HepG2 (cell line): ENCODE data around the gene RNH1. TPM values are rescaled to one million over a fixed set of nuclear protein-coding genes. Genes with fewer than 3 reads are reported as not detected.

Experiments used
- AKAP8 ChIP-seq: sonication (generic); formaldehyde crosslinking; IDR thresholded peaks from 2 replicates; pipeline ENCODE4 v1.5.1; 2020; ENCODE audit warnings: mild to moderate bottlenecking, missing genetic modification reagents
- ATF4 ChIP-seq, 2 experiments: fragments of 450-650 bp in 1 of 2; sonication (generic) in 1 of 2; formaldehyde crosslinking; IDR thresholded peaks; 2 replicates each; pipeline versions ENCODE4 v1.5.0 to v1.8.0; 2020 to 2022; ENCODE audit warnings: mild to moderate bottlenecking in 1 of 2, missing genetic modification reagents in 1 of 2
- BRD4 ChIP-seq: sonication (generic); formaldehyde crosslinking; IDR thresholded peaks from 2 replicates; pipeline ENCODE4 v1.4.0; 2020; ENCODE audit warnings: missing genetic modification reagents
- CBX2 ChIP-seq, 2 experiments: fragments of 200-600 bp in 1 of 2; sonication (generic); formaldehyde crosslinking in 1 of 2; IDR thresholded peaks; 2 replicates each; pipeline versions ENCODE4 v1.7.0 to v1.8.1; 2018 to 2022; ENCODE audit warnings: low read depth in 2 of 2, low read length in 1 of 2, mild to moderate bottlenecking in 1 of 2, missing genetic modification reagents in 1 of 2
- EZH2 ChIP-seq: conservative IDR thresholded peaks from 2 replicates; pipeline ENCODE4 v1.6.1; 2012; ENCODE audit warnings: mild to moderate bottlenecking, low read depth, low read length, moderate library complexity
- GFI1 ChIP-seq: sonication (generic); formaldehyde crosslinking; IDR thresholded peaks from 2 replicates; pipeline ENCODE4 v1.5.0; 2020; ENCODE audit warnings: missing genetic modification reagents, mild to moderate bottlenecking, borderline replicate concordance
- HOXA5 ChIP-seq: sonication (generic); formaldehyde crosslinking; IDR thresholded peaks from 2 replicates; pipeline ENCODE4 v1.4.0; 2020; ENCODE audit warnings: missing genetic modification reagents
- KLF15 ChIP-seq: sonication (generic); formaldehyde crosslinking; IDR thresholded peaks from 2 replicates; pipeline ENCODE4 v1.8.1; 2023; ENCODE audit warnings: borderline replicate concordance, mild to moderate bottlenecking, inconsistent platforms, missing genetic modification reagents, mixed read lengths
- NR2F1 ChIP-seq, 2 experiments: fragments of 450-650 bp in 1 of 2; formaldehyde crosslinking in 1 of 2; IDR thresholded peaks; 2 replicates each; pipeline versions ENCODE4 v1.5.0 to v1.6.1; 2016 to 2020; ENCODE audit warnings: mild to moderate bottlenecking in 1 of 2, missing compliant biosample characterization in 1 of 2, missing genetic modification reagents in 1 of 2, moderate library complexity in 1 of 2
- NR3C1 ChIP-seq: sonication (generic); formaldehyde crosslinking; IDR thresholded peaks from 2 replicates; pipeline ENCODE4 v1.4.0; 2020; ENCODE audit warnings: missing genetic modification reagents
- RAD21 ChIP-seq: fragments of 450-650 bp; formaldehyde crosslinking; IDR thresholded peaks from 2 replicates; pipeline ENCODE4 v1.5.0; 2020; ENCODE audit warnings: mild to moderate bottlenecking
- RBM22 ChIP-seq: fragments of 200-400 bp; formaldehyde crosslinking; optimal IDR thresholded peaks from 2 replicates; pipeline ENCODE3; 2017; ENCODE audit warnings: mild to moderate bottlenecking, low read length, moderate library complexity
- ZMYM2 ChIP-seq: sonication (generic); formaldehyde crosslinking; IDR thresholded peaks from 2 replicates; pipeline ENCODE4 v1.8.0; 2022; ENCODE audit warnings: mild to moderate bottlenecking, missing genetic modification reagents
- ZNF382 ChIP-seq: sonication (generic); formaldehyde crosslinking; IDR thresholded peaks from 2 replicates; pipeline ENCODE4 v1.5.0; 2020; ENCODE audit warnings: missing genetic modification reagents, mild to moderate bottlenecking, borderline replicate concordance
- ZZZ3 ChIP-seq: sonication (generic); formaldehyde crosslinking; IDR thresholded peaks from 2 replicates; pipeline ENCODE4 v1.4.0; 2020; ENCODE audit warnings: missing genetic modification reagents, mild to moderate bottlenecking, borderline replicate concordance
- polyA plus RNA-seq, 8 experiments: library from polyadenylated mRNA; depleted of rRNA in 3 of 8; stranded (reverse) in 7 of 8; unstranded in 1 of 8; fragments of >200 nt; fragmentation: Illumina TruSeq in 4 of 8; extraction: Trizol in 4 of 8; gene quantifications; 2 replicates each; pipeline versions ENCODE4 v1.2.1 to v1.2.3, GENCODE V29; 2011 to 2016; ENCODE audit warnings: low read depth in 4 of 8, missing spikeins in 1 of 8, mixed read lengths in 1 of 8; ENCODE audit not compliant: insufficient read depth in 1 of 8
- total RNA-seq, 5 experiments: library from RNA; depleted of rRNA; stranded (reverse); fragments of >200 nt; fragmentation: Illumina TruSeq; extraction: Trizol; gene quantifications; 2 replicates each; pipeline ENCODE4 v1.2.3, GENCODE V29; 2016; ENCODE audit warnings: low read depth in 1 of 5
- TF ChIP-seq, protein P1 (sequence below), 2 experiments: sonication (generic) in 1 of 2; formaldehyde crosslinking in 1 of 2; IDR thresholded peaks; 2 replicates each; pipeline versions ENCODE4 v1.6.1 to v1.9.0; 2014 to 2022; ENCODE audit warnings: antibody characterized with exemption in 1 of 2, borderline replicate concordance in 1 of 2, inconsistent platforms in 1 of 2, low read depth in 1 of 2, missing genetic modification reagents in 1 of 2
- TF ChIP-seq, protein P2 (sequence below): sonication (generic); formaldehyde crosslinking; IDR thresholded peaks from 2 replicates; pipeline ENCODE4 v1.5.0; 2020; ENCODE audit warnings: mild to moderate bottlenecking, missing genetic modification reagents

RNH1 gene
- total and polyA plus RNA-seq, 2 of the 13 experiments (the other 11 are each of a cell fraction or from before 2014, with no cell fraction given): 36.0 to 74.1 TPM

- TF ChIP-seq RBM22 (no peak), ZNF382 (CRISPR knock-in tag) (no peak), GFI1 (no peak), AKAP8 (CRISPR knock-in tag) (peak; percentile 64; the same call in 1 of the 2 replicates), ATF4 (CRISPR knock-in tag; IDR thresholded peaks at IDR 0.05) (peak in 1 of 2 experiments; percentile 62; a peak in 1 of 4 replicates), HOXA5 (CRISPR knock-in tag) (no peak), NR2F1 (CRISPR knock-in tag; IDR thresholded peaks at IDR 0.05) (0 out of 4 replicates have a peak, but pooled peaks of 1 of the 2 experiments have one; percentile 19), KLF15 (CRISPR knock-in tag) (no peak), ZZZ3 (CRISPR knock-in tag) (no peak), BRD4 (CRISPR knock-in tag) (no peak; the same call in 1 of the 2 replicates), EZH2 (no peak), ZMYM2 (no peak), RAD21 (CRISPR knock-in tag) (peak; percentile 99), NR3C1 (CRISPR knock-in tag) (no peak), CBX2 (IDR thresholded peaks at IDR 0.05; ENCODE audit: low read depth, low read length) (no peak), CBX2 (CRISPR knock-in tag; IDR thresholded peaks at IDR 0.05; ENCODE audit: low read depth) (no peak)
- TF ChIP-seq, protein P1, sequence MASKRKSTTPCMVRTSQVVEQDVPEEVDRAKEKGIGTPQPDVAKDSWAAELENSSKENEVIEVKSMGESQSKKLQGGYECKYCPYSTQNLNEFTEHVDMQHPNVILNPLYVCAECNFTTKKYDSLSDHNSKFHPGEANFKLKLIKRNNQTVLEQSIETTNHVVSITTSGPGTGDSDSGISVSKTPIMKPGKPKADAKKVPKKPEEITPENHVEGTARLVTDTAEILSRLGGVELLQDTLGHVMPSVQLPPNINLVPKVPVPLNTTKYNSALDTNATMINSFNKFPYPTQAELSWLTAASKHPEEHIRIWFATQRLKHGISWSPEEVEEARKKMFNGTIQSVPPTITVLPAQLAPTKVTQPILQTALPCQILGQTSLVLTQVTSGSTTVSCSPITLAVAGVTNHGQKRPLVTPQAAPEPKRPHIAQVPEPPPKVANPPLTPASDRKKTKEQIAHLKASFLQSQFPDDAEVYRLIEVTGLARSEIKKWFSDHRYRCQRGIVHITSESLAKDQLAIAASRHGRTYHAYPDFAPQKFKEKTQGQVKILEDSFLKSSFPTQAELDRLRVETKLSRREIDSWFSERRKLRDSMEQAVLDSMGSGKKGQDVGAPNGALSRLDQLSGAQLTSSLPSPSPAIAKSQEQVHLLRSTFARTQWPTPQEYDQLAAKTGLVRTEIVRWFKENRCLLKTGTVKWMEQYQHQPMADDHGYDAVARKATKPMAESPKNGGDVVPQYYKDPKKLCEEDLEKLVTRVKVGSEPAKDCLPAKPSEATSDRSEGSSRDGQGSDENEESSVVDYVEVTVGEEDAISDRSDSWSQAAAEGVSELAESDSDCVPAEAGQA (IDR thresholded peaks at IDR 0.05; ENCODE audit: low read depth): no peak
- TF ChIP-seq, protein P1 (CRISPR knock-in tag; IDR thresholded peaks at IDR 0.05; ENCODE audit: borderline replicate concordance): no peak
- TF ChIP-seq, protein P2, sequence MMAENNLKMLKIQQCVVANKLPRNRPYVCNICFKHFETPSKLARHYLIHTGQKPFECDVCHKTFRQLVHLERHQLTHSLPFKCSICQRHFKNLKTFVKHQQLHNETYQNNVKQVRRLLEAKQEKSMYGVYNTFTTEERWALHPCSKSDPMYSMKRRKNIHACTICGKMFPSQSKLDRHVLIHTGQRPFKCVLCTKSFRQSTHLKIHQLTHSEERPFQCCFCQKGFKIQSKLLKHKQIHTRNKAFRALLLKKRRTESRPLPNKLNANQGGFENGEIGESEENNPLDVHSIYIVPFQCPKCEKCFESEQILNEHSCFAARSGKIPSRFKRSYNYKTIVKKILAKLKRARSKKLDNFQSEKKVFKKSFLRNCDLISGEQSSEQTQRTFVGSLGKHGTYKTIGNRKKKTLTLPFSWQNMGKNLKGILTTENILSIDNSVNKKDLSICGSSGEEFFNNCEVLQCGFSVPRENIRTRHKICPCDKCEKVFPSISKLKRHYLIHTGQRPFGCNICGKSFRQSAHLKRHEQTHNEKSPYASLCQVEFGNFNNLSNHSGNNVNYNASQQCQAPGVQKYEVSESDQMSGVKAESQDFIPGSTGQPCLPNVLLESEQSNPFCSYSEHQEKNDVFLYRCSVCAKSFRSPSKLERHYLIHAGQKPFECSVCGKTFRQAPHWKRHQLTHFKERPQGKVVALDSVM (CRISPR knock-in tag): no peak; the same call in 1 of the 2 replicates
Measured at GRCh38 chr11:518463-519202, 11.6 kb upstream of the RNH1 start (continued).
